ENCODE measurements around the gene MGAT5.

Gene MGAT5

GRCh38 chr2:134406311-134406710, 152.4 kb downstream of the MGAT5 start:
- no peak for FAIRE-seq

GRCh38 chr2:134406736-134407135, 152.9 kb downstream of the MGAT5 start:
- no peak for FAIRE-seq

- no peak for FAIRE-seq
Observed at GRCh38 chr2:134407154-134407890, 153.4 kb downstream of the MGAT5 start.

GRCh38 chr2:134408386-134408785, 154.5 kb downstream of the MGAT5 start:
- no peak for FAIRE-seq

GRCh38 chr2:134408791-134409190, 154.9 kb downstream of the MGAT5 start:
- no peak for FAIRE-seq

GRCh38 chr2:134410006-134410405, 156.1 kb downstream of the MGAT5 start:
- no peak for FAIRE-seq

GRCh38 chr2:134410831-134411231, 157.0 kb downstream of the MGAT5 start:
- FAIRE-seq, result no peak

- FAIRE-seq, result no peak
Observed at GRCh38 chr2:134411279-134411827, 157.5 kb downstream of the MGAT5 start.

- FAIRE-seq, result no peak
Observed at GRCh38 chr2:134411828-134412638, 158.2 kb downstream of the MGAT5 start.

- FAIRE-seq, result no peak
Observed at GRCh38 chr2:134412639-134412999, 158.7 kb downstream of the MGAT5 start.

GRCh38 chr2:134413430-134413829, 159.6 kb downstream of the MGAT5 start:
- no peak for FAIRE-seq

GRCh38 chr2:134413912-134414311, 160.0 kb downstream of the MGAT5 start:
- FAIRE-seq, result no peak

GRCh38 chr2:134416018-134416417, 162.1 kb downstream of the MGAT5 start:
- FAIRE-seq, result no peak

- FAIRE-seq, result no peak
Observed at GRCh38 chr2:134416637-134417036, 162.8 kb downstream of the MGAT5 start.

GRCh38 chr2:134417968-134418582, 164.2 kb downstream of the MGAT5 start:
- FAIRE-seq, result no peak

GRCh38 chr2:134420259-134420658, 166.4 kb downstream of the MGAT5 start:
- FAIRE-seq, result no peak

- FAIRE-seq, result no peak
Observed at GRCh38 chr2:134420920-134421319, 167.0 kb downstream of the MGAT5 start.

- no peak for FAIRE-seq
Observed at GRCh38 chr2:134421556-134422328, 167.9 kb downstream of the MGAT5 start.

- FAIRE-seq, result no peak
Observed at GRCh38 chr2:134425724-134426496, 172.0 kb downstream of the MGAT5 start.

- FAIRE-seq, result no peak
Observed at GRCh38 chr2:134426721-134427120, 172.8 kb downstream of the MGAT5 start.

GRCh38 chr2:134429886-134430285, 176.0 kb downstream of the MGAT5 start:
- FAIRE-seq, result no peak

All from endometrium (tissue), 2 donors.